Activated CD4-positive, alpha-beta T cell treated with anti-CD3 and anti-CD28 coated beads for 36 hours (primary cell): ENCODE measurements around the gene SIRT4. TPM values are rescaled to one million over a fixed set of nuclear protein-coding genes. Genes with fewer than 3 reads are reported as not detected.
A peak's percentile ranks its signal among the peaks of the same experiment; 100 is the strongest.

Experiments
- ATAC-seq: fragments of 200-7000 bp; cut with Tn5 transposase; one replicate; pipeline ENCODE4 v1.10.0; 2021; ENCODE audit warnings: mild to moderate bottlenecking, moderate library complexity
- CTCF ChIA-PET: fragments of 350-600 bp; sonication (Branson Sonifier 250); formaldehyde crosslinking; loops from one replicate; lab custom pipeline; 2021; ENCODE audit warnings: antibody characterized with exemption; lab: Charles Lee
- POLR2A ChIA-PET: fragments of 350-600 bp; sonication (Branson Sonifier 250); formaldehyde crosslinking; loops from one replicate; lab custom pipeline; 2021; ENCODE audit warnings: antibody characterized with exemption, inconsistent platforms; lab: Charles Lee
- DNase-seq: peaks from one replicate; pipeline ENCODE4 v3.0.0-alpha.2; 2020
- H3K27ac Mint-ChIP-seq: one replicate; pipeline ENCODE4 v1.8.0; 2021; ENCODE audit warnings: mixed read lengths
- H3K27me3 Mint-ChIP-seq: one replicate; pipeline ENCODE4 v1.8.0; 2021; ENCODE audit warnings: mixed read lengths
- H3K36me3 Mint-ChIP-seq: one replicate; pipeline ENCODE4 v1.8.0; 2021; ENCODE audit warnings: low read depth, mixed read lengths
- H3K4me1 Mint-ChIP-seq: one replicate; pipeline ENCODE4 v1.8.0; 2021; ENCODE audit warnings: mixed read lengths
- H3K4me3 Mint-ChIP-seq: one replicate; pipeline ENCODE4 v1.8.0; 2021; ENCODE audit warnings: mild to moderate bottlenecking, moderate library complexity, mixed read lengths
- H3K9me3 Mint-ChIP-seq: one replicate; pipeline ENCODE4 v1.8.0; 2021; ENCODE audit warnings: low read depth, mixed read lengths
- intact Hi-C, 2 experiments: fragments of 100-400 bp; cut with DNase I in 1 of 2; cut with micrococcal nuclease in 1 of 2; formaldehyde crosslinking; loops; one replicate each; pipeline versions ENCODE4 v1.14.2 to v1.15.1; 2022 to 2024; cut with DNase I, micrococcal nuclease
- total RNA-seq, 2 experiments: library from RNA; stranded (reverse); gene quantifications; one replicate each; pipeline ENCODE4 v1.2.3, GENCODE V29; 2021

The SIRT4 gene
- total RNA-seq, 2 experiments from 2014 or later: 2.2 to 4.0 TPM

DNA sequence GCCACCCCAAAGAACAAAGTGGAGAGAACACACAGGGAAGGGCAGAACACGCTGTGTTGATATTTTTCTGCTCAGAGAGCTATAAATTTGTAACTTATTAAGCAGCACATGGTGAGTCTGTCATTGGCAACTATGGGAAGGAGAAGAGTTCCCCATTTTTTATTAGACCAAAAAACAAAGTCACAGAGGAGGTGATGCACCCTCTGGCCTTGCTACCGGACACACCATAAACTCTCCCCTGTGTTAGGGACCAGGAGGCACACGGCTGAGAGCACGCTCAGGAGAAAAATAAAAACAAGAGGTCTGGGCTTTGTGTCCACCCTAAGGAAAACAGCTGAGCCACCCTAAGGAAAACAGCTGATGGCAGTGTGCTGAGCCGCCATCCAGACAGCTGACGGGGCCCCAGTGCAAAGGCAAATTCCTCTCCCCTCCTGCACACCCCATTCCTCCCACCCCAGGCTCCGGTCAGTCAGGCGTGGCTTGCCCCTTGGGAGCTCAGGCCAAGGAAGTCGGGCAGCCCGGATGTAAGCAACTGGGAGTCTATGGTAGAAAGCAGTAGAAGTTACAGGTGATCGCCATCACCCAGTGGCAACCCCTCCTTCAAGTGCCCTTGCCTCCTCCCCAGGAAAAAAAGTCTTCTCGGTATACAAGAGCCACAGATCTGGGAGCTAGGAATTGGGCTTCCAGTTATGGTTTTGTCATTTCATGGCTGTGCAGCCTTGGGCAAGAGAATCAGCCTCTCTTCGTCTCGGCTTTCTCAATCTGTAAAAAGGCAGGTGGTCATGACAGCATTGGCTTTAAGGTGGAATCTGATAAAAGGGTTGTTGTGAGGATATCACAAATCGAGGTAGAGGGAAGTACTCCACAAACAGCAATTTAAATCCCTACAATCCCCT is 39.0 kb upstream of the SIRT4 start:
- Mint-ChIP-seq H3K36me3 (peaks cover 16% of the 10 kb centered on the region), H3K4me1 (peaks cover 67% of the 10 kb centered on the region), H3K9me3 (no peaks in the 10 kb centered on the region), H3K27me3 (no peaks in the 10 kb centered on the region), H3K27ac (peak overlapping the region; percentile 88), H3K4me3 (peak overlapping the region; percentile 95)
- DNase-seq: peak; percentile 12
- intact Hi-C loops: loop anchor here in 1 of 2 experiments (1.0 kb wide), 1 partner anchor 11 kb away; no protein-coding TSS in a partner anchor
- ChIA-PET POLR2A (interaction anchor here (0.6 to 7.3 kb wide), 5 partner anchors 22 to 62 kb away, joined by 4 to 117 read pairs (median 46); partner anchors contain the start of genes RNU4-1, RNU4-2 and RPLP0), CTCF (interaction anchor here (0.9 to 24.9 kb wide), 10 partner anchors 8 to 56 kb away, joined by 3 to 518 read pairs (median 5); partner anchors contain the start of gene SIRT4)
- ATAC-seq: no peak

DNA sequence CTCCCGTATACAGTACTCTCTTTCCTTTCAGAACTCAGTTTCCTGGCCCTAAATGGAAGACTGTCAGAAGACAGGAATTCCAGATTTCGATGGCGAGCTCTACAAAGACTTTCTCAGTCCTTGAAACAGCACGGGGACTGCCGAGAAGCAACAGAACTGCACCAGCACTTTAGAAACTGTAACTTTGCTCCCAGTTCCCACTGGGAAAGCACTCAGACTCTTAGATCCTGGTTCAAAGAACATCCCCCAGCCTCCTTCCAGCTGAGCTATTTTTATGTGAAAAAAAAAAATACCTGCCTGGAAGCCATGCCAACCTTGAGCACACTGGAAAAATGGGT is 38.4 kb upstream of the SIRT4 start:
- ChIA-PET POLR2A (interaction anchor here (0.6 to 7.3 kb wide), 4 partner anchors 28 to 63 kb away, joined by 7 to 117 read pairs (median 54); partner anchors contain the start of genes RNU4-1, RNU4-2 and RPLP0), CTCF (interaction anchor here (0.6 to 24.9 kb wide), 7 partner anchors 9 to 129 kb away, joined by 3 to 518 read pairs (median 5); partner anchors contain the start of gene SIRT4)
- peaks cover 61% of the 10 kb centered on the region for H3K4me1 Mint-ChIP-seq
- H3K27ac Mint-ChIP-seq: peak overlapping the region; percentile 85
- no peaks in the 10 kb centered on the region for H3K27me3 Mint-ChIP-seq
- no peak for DNase-seq
- no peak for ATAC-seq
- peak overlapping the region; percentile 95 for H3K4me3 Mint-ChIP-seq
- intact Hi-C loops: loop anchor here (2.0 kb wide), 2 partner anchors 63 to 145 kb away; partner anchors contain the start of gene RPLP0 (in 1 of the 2)
- peaks cover 16% of the 10 kb centered on the region for H3K36me3 Mint-ChIP-seq
- no peaks in the 10 kb centered on the region for H3K9me3 Mint-ChIP-seq

DNA sequence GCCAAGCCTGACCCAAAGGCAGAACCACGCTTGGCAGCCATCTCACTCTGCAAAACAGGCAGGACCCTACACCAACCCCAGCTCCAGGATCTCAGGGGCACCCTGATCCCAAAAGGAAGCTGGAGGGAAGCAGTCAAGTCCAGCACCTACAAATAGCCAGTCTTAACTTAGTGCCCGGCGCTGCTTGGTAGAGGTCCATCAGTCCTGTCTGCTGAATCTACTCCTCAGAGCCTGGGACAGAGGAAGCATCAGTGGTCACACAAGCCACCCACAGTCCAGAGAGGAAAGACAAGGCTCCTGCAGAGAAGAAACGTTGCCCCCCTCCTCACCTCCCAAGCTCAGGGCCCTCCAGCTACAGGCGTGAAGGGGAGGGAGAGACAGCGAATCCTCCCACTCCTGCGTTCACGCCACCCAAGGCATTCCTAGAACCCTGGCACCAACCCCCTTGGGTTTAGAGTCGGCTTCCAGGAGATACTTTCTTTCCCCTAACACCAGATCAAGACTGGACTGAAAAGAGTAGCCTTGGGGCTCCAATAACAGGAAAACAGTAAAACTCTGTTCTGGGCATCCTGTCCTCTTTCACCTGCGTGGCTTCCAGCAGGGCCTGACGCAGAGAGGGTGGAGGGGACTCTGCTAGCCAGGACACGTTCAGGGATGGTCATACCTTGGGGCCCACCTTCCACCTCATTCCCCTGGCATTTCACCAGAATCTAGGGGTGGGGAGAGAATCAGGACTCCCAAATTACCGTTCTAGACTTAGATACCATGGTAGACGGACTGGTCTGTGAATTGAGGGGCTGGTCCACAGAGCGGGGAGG is 37.8 kb upstream of the SIRT4 start:
- peak overlapping the region; percentile 85 for H3K27ac Mint-ChIP-seq
- H3K36me3 Mint-ChIP-seq: peaks cover 16% of the 10 kb centered on the region
- H3K4me3 Mint-ChIP-seq: peak overlapping the region; percentile 95
- peaks cover 60% of the 10 kb centered on the region for H3K4me1 Mint-ChIP-seq
- DNase-seq (peak; percentile 26), ATAC-seq (no peak)
- no peaks in the 10 kb centered on the region for H3K27me3 Mint-ChIP-seq
- intact Hi-C loops: loop anchor here (2.0 kb wide), 2 partner anchors 63 to 145 kb away; partner anchors contain the start of gene RPLP0 (in 1 of the 2)
- ChIA-PET POLR2A (interaction anchor here (0.6 to 7.3 kb wide), 5 partner anchors 27 to 173 kb away, joined by 4 to 117 read pairs (median 46); partner anchors contain the start of genes RNU4-1, RNU4-2 and RPLP0), CTCF (interaction anchor here (0.6 to 24.9 kb wide), 10 partner anchors 8 to 129 kb away, joined by 3 to 518 read pairs (median 9); partner anchors contain the start of genes RNU4-2, RPLP0 and SIRT4)
- H3K9me3 Mint-ChIP-seq: no peaks in the 10 kb centered on the region

DNA sequence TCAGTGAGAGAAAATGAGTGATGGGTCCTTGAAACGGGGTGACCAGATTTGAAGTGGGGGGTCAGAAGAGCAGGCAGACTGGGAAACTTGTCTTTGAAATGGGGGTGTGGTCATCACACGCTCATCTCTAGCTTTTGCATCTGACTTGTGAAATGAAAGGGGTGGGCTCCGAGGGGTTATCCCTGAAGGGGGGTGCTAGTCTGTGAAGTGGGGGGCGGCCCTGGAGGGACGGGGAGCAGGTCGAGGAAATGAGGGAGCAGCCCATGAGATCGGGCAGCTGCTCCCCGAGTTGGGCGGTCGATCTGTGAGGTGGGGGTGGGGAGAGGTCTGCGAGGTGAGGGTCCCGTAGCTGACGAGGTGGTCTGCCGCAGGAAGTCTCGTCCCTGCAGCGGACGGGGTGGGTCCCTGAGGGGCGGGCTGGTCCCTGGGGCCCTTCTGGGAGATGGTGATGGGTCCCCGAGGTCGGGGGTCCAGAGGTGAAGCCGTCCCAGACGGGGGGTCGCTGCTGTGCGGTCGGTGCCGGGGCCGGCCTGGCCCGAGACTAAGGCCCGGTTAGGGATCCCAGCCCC is 37.1 kb upstream of the SIRT4 start:
- H3K27me3 Mint-ChIP-seq: no peaks in the 10 kb centered on the region
- POLR2A ChIA-PET: interaction anchor here (0.6 to 7.3 kb wide), 7 partner anchors 8 to 173 kb away, joined by 3 to 117 read pairs (median 7); partner anchors contain the start of genes RNU4-1, RNU4-2 and RPLP0
- DNase-seq (peak; percentile 36), ATAC-seq (no peak)
- peak overlapping the region; percentile 95 for H3K4me3 Mint-ChIP-seq
- no peaks in the 10 kb centered on the region for H3K9me3 Mint-ChIP-seq
- H3K36me3 Mint-ChIP-seq: peaks cover 10% of the 10 kb centered on the region
- peak overlapping the region; percentile 85 for H3K27ac Mint-ChIP-seq
- H3K4me1 Mint-ChIP-seq: peaks cover 53% of the 10 kb centered on the region
- intact Hi-C loops: loop anchor here (1.0 to 2.0 kb wide), 6 partner anchors 13 to 146 kb away; partner anchors contain the start of gene RPLP0 (in 2 of the 2)
- CTCF ChIA-PET: interaction anchor here (0.7 to 24.9 kb wide), 14 partner anchors 9 to 69 kb away, joined by 3 to 518 read pairs (median 3); partner anchors contain the start of genes RNU4-2, RPLP0 and SIRT4

DNA sequence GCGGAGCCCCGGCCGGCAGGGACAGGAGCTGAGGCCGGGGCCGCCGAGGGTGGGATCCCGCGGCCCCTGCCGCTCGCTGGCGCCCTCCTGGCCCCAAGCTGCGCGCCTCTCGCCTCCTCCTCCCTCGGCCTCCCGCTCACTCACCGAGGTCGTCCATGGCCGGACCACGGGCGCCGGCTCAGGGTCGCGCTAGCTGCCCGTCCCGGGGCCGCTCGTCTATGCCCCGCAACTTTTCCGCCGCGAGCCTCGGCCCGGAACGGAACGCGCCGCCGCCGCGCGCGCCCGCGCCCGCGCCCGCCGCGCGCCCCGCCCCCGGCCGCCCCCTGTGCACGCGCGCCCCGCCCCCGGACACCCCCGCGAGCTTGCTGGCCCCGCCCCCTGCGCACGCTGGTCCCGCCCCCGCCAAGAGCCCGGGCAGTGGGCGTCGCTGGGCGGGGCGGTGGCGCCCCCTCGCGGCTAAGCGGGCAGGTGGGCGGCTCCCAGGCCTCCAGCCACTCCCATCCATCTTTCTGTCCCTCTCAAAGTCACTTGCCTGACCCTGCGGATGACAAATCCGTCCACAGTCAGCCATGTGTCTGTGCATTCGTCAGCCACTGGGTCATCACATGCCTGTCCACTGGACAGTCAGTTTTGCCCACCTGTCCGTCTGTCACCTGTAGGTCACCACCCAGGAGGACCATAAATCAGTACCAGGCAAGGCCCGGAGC is 36.5 kb upstream of the SIRT4 start, which contains the start of gene PXN:
TSS of gene PXN (minus strand) at position 258 of the 707 bp plus-strand sequence. CDS start at position 157, 101 bp downstream.
- peak within 1 kb of the TSS; percentile 85 for H3K27ac Mint-ChIP-seq
- CTCF ChIA-PET: interaction anchor here (0.6 to 24.9 kb wide), 16 partner anchors 9 to 236 kb away, joined by 3 to 518 read pairs (median 3); partner anchors contain the start of genes RNU4-2, RPLP0 and SIRT4
- intact Hi-C loops: loop anchor here (1.0 to 2.0 kb wide), 6 partner anchors 13 to 147 kb away; partner anchors contain the start of gene RPLP0 (in 2 of the 2)
- H3K4me3 Mint-ChIP-seq: peak within 1 kb of the TSS; percentile 95
- POLR2A ChIA-PET: interaction anchor here (0.6 to 7.3 kb wide), 5 partner anchors 8 to 64 kb away, joined by 3 to 117 read pairs (median 46); partner anchors contain the start of genes RNU4-1, RNU4-2 and RPLP0
- H3K36me3 Mint-ChIP-seq: peaks cover 6% of the 10 kb centered on the region
- no peaks in the 10 kb centered on the region for H3K27me3 Mint-ChIP-seq
- ATAC-seq (peak; percentile 79), DNase-seq (peak; percentile 95)
- H3K4me1 Mint-ChIP-seq: peaks cover 46% of the 10 kb centered on the region
- no peaks in the 10 kb centered on the region for H3K9me3 Mint-ChIP-seq

DNA sequence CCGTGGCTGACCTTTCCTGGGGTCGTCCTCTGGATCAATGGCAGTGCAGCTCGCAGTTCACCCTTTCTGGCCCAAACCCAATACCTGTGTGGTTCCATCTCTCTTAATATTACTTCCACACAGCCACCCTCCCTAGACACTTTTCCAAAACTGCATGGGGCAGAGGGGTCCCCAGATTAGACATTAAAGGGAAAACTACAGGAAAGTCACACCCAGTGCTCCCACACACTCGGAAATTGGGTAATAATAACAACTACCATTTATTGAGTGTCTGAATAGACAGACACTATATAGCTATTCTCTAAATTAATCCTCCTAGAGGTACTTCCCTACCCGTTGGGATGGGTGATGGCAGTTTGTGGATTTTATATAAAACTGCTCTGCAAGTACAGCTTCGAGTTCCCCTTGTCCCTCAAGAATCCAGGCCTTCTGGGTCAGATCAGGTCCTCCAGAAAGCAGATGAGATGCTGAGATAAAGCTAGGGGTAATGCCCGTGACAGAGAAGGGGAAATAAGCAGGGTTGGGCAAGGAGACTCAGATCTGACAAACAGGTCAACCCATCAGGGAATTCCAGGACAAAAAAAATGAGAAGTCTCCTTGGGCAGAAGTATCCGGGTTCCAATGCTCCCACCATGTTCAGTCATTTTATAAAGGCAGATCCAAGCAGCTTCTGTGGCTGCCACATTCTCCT is 35.8 kb upstream of the SIRT4 start:
- H3K27me3 Mint-ChIP-seq: no peaks in the 10 kb centered on the region
- intact Hi-C loops: no loop called here
- peak overlapping the region; percentile 95 for H3K4me3 Mint-ChIP-seq
- no peaks in the 10 kb centered on the region for H3K9me3 Mint-ChIP-seq
- ChIA-PET POLR2A (interaction anchor here (0.7 to 7.3 kb wide), 4 partner anchors 25 to 68 kb away, joined by 3 to 117 read pairs (median 54); partner anchors contain the start of genes RNU4-1, RNU4-2 and RPLP0), CTCF (interaction anchor here (0.6 to 24.9 kb wide), 12 partner anchors 8 to 236 kb away, joined by 3 to 518 read pairs (median 9); partner anchors contain the start of genes RNU4-2 and RPLP0)
- peaks cover 39% of the 10 kb centered on the region for H3K4me1 Mint-ChIP-seq
- peak overlapping the region; percentile 74 for H3K27ac Mint-ChIP-seq
- DNase-seq (no peak), ATAC-seq (no peak)
- peaks cover 5% of the 10 kb centered on the region for H3K36me3 Mint-ChIP-seq

DNA sequence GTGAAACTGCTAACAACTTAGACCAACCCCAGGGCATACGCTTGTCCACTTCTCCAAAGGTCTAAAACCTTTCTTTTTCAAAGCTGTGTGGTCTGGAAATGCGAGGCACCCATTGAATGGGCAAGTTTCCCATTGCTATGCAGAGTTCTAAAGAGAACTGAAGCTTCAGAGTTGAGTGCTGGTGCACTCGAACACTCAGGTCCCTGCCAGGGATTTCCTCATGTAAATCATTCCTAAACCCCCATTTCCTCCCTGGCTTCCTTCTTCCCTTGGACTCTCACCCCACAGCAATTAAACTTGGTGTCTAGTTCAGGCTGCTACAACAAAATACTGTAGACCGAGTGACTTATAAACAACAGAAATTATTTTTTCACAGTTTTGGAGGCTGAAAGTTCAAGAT is 34.4 kb upstream of the SIRT4 start:
- no peak overlapping the region for H3K27ac Mint-ChIP-seq
- no peak overlapping the region for H3K4me3 Mint-ChIP-seq
- intact Hi-C loops: no loop called here
- H3K4me1 Mint-ChIP-seq: peaks cover 25% of the 10 kb centered on the region
- CTCF ChIA-PET: interaction anchor here (1.0 to 24.9 kb wide), 7 partner anchors 11 to 66 kb away, joined by 3 to 518 read pairs (median 16); partner anchors contain the start of genes RNU4-2 and RPLP0
- DNase-seq (no peak), ATAC-seq (no peak)
- POLR2A ChIA-PET: interaction anchor here (1.1 to 7.3 kb wide), 2 partner anchors 39 to 66 kb away, joined by 6 to 61 read pairs; partner anchors contain the start of gene RPLP0
- peaks cover 4% of the 10 kb centered on the region for H3K36me3 Mint-ChIP-seq
- no peaks in the 10 kb centered on the region for H3K27me3 Mint-ChIP-seq
- no peaks in the 10 kb centered on the region for H3K9me3 Mint-ChIP-seq

DNA sequence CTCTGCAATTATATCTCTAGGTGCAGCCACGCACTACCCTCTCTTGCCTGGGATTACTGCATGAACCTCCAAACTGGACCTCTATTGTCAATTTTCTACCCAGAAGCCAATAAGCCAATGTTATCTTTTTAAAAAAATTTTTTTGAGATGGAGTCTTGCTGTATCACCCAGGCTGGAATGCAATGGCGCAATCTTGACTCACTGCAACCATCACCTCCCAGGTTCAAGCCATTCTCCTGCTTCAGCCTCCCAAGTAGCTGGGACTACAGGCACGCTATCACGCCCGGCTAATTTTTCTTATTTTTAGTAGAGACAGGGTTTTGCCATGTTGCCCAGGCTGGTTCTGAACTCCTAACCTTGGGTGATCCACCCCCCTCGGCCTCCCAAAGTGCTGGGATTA is 25.4 kb upstream of the SIRT4 start:
- ATAC-seq: no peak
- H3K27ac Mint-ChIP-seq: no peak overlapping the region
- intact Hi-C loops: no loop called here
- no peaks in the 10 kb centered on the region for H3K9me3 Mint-ChIP-seq
- H3K27me3 Mint-ChIP-seq: no peaks in the 10 kb centered on the region
- no peak for DNase-seq
- no peaks in the 10 kb centered on the region for H3K4me1 Mint-ChIP-seq
- CTCF ChIA-PET: interaction anchor here (0.8 kb wide), 1 partner anchor 161 kb away, joined by 4 read pairs; no protein-coding TSS in a partner anchor
- no peak overlapping the region for H3K4me3 Mint-ChIP-seq
- POLR2A ChIA-PET: no interaction called here
- no peaks in the 10 kb centered on the region for H3K36me3 Mint-ChIP-seq
